H1 (cell line): ENCODE measurements around the gene ATP4A. TPM values are rescaled to one million over a fixed set of nuclear protein-coding genes. Genes with fewer than 3 reads are reported as not detected.

Experiments
- RNF2 ChIP-seq: fragments of 200-900, 300-1000 bp; sonication (generic); IDR thresholded peaks from 2 replicates; pipeline ENCODE4 v1.7.1; 2016; ENCODE audit warnings: borderline replicate concordance, low read depth, mild to moderate bottlenecking, antibody characterized with exemption, low read length; ENCODE audit not compliant: poor library complexity, severe bottlenecking; ENCODE audit errors: missing control alignments
- polyA plus RNA-seq, 7 experiments: library from polyadenylated mRNA; depleted of rRNA in 3 of 7; stranded (reverse) in 5 of 7; unstranded in 2 of 7; fragments of >200 nt in 5 of 7; fragments of 200-250 nt in 2 of 7; gene quantifications; 1 replicate in 5 of 7; 2 replicates in 1 of 7; 4 replicates in 1 of 7; pipeline versions ENCODE4 v1.2.1 to v1.2.3, GENCODE V29; 2011 to 2013; ENCODE audit warnings: missing spikeins in 2 of 7, mixed read lengths in 2 of 7
- total RNA-seq: library from RNA; stranded (reverse); fragmentation: NEBNext Ultra II Directional; extraction: Animal tissue kit (Norgen Biotek cat#: 25700); gene quantifications from 2 replicates; pipeline ENCODE4 v1.2.1, GENCODE V29; 2021

Gene ATP4A
- total and polyA plus RNA-seq, 2 of the 8 experiments (the other 6 are each of a cell fraction or from before 2014, with no cell fraction given), result 0.50 to 1.2 TPM

- no peak for TF ChIP-seq RNF2
Observed at GRCh38 chr19:35539314-35539713, 24.1 kb downstream of the ATP4A start (continued).
